GM10266 (cell line): Measurements from ENCODE around the gene PLA2G1B.
A peak's percentile ranks its signal among the peaks of the same experiment; 100 is the strongest.

ENCODE experiments used
- DNase-seq: peaks from one replicate; pipeline ENCODE4 v3.0.0; 2012; ENCODE audit errors: extremely low spot score
- TF ChIP-seq, protein P1 (sequence below): IDR thresholded peaks from 2 replicates; pipeline ENCODE4 v1.5.1; 2012; ENCODE audit warnings: mild to moderate bottlenecking, low read depth; ENCODE audit not compliant: control insufficient read depth, insufficient read depth; ENCODE audit errors: missing control alignments

Gene PLA2G1B

DNA sequence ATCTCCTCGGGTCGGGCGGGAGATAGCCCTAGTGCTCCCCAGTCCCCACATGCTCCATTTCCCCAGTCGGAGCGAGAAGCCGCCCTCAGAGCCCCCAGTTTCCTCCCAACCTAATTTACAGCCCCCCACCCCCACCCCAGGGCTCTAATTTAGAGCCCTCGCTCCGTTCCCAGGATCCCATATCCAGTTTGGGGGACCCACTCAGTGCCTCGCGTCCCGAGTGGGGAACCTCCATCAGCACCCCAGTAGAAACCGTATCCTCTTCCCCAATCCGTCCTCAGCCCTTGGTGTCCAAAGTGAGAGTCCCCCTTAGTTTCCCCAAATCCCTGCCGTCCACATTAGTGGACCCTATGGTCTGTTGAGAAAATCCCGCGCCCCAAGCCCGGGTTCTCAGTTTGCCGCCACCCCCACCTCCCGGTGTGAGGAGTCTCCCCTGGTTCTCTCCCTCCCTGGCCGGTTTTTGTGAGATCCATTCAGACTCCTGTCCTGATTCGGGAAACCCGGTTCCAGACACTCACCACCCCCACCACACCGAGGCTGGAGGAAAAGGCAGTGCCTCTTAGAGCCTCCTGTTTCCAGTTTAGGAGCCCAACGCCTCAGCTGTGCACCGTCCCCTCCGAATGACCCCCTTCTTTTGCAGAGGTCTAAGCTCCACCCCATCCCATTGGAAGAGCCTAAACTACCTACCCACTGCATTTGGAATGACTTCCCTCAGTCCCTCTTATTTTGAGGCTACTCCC lies 42.2 kb upstream of the PLA2G1B start:
- no peak for DNase-seq
- TF ChIP-seq, protein P1, sequence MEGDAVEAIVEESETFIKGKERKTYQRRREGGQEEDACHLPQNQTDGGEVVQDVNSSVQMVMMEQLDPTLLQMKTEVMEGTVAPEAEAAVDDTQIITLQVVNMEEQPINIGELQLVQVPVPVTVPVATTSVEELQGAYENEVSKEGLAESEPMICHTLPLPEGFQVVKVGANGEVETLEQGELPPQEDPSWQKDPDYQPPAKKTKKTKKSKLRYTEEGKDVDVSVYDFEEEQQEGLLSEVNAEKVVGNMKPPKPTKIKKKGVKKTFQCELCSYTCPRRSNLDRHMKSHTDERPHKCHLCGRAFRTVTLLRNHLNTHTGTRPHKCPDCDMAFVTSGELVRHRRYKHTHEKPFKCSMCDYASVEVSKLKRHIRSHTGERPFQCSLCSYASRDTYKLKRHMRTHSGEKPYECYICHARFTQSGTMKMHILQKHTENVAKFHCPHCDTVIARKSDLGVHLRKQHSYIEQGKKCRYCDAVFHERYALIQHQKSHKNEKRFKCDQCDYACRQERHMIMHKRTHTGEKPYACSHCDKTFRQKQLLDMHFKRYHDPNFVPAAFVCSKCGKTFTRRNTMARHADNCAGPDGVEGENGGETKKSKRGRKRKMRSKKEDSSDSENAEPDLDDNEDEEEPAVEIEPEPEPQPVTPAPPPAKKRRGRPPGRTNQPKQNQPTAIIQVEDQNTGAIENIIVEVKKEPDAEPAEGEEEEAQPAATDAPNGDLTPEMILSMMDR = no peak

DNA sequence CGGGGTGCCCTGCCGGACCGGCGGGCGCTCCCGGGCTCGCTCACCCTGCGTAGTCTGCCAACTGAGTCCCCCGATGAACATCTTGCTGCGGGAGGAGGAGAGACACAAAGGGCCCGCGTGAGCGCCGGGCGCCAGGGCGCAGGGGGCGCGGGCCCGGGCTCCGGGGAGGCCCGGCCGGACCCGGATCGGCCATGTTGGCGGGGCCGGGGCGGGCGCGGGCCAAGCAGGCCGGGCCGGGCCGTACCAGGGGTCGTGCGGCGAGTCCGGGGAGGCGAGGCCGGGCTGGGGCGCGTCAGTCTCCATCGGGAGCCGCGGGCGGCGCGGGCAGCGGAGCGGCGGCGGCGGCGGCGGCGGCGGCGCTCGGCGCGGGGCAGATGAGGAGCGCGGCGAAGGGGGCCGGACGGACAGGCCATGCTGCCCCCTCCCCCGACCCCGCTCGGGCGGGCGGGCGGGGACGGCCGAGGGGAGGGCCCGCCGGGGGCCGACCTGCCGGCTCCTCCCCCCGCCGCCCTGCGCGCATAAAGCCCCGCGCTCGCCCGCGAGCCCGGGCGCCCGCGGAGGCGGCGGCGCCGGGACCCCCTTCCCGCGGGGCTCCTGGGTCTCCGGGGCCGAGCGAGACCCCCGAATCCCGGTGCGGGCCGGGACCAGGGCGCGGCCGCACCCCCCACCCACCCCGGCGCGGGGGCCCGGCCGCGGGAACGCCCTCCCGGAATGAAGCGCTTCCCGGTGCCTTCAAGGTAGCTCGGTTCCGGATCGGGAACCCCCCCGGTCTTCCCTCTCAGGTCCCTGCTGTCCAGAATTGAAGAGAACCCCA lies 41.4 kb upstream of the PLA2G1B start, which contains the start of gene MSI1:
TSS of gene MSI1 (minus strand) at position 376 of the 814 bp plus-strand sequence. CDS start at position 303, 73 bp downstream.
- TF ChIP-seq, protein P1 = no peak

DNA sequence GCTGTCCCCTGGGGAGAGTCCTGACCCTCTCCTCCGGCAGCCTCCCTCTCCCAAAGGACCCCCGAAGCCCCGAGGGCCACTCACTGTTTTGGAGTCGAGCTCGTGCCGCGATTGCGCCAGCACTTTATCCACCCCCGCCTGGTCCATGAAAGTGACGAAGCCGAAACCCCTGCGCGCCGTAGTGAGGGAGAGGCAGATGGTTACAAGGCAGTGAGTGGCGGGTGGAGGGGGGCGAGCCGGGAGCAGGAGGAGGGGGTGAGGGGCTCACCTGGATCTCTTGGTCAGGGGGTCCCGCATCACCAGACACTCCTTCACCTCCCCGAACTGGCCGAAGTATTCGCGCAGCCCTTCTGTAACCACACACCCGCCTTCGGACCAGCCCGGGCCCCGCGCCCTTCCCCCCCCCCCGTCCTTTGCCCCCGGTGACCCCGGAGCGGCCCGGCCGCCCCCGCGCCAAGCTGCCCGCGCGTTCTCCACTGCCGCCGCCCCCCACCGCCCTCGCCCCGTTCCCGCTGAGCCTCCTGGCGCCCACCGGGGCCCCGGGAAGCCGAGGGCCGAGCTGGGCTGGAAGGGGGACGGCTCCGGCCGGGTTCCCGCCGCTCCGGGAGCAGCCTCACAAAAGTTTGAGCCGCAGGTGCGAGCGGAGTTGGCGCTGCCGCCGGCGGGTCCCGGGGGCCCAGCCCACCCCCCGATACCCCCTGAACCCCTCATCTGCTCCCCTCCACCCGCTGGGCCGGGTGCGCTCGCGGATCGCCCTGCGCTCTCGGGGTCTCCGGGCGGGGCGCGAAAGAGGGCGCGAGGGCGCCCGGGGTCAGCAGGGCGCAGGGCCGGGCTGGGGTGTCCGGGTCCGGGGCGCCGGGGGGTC lies 40.6 kb upstream of the PLA2G1B start:
- no peak for DNase-seq
- TF ChIP-seq, protein P1 = no peak

More for the DNA sequence above, 41.4 kb upstream of the PLA2G1B start, which contains the start of gene MSI1:
- DNase-seq = no peak

DNA sequence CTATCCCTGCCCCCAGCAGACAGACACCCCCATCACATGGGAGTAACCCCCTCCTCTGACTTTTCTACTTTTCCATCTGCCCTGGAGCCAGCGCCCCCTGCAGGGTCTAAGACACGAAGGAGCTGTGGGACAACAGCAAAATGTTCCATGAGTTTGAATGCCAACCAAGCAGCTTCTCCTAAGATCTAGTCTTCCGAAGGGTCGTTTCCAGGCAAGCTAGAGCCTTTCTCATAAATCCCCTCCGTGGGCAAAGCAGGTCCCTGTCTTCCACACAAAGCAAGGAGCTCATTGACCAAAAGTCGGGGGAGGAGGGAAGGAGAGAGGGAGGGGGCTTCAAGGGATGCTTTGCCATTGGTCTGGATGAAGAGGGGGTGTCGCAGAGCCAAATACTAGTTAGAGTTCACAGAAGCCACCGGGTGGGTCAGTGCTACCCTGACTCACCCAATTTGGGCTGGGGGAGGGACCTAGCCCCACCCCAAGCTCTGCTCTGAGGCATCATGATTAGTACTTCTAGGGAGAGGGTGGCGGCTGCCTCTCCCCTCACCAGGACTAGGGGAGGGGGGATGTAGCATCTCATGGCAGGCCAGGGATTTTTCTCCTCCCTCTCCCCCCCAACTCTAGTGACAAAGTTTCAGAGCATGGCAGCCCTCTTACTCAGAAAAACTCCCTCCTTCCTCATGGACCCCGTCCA lies 39.8 kb upstream of the PLA2G1B start:
- TF ChIP-seq, protein P1 = peak; percentile 50
- DNase-seq = no peak

DNA sequence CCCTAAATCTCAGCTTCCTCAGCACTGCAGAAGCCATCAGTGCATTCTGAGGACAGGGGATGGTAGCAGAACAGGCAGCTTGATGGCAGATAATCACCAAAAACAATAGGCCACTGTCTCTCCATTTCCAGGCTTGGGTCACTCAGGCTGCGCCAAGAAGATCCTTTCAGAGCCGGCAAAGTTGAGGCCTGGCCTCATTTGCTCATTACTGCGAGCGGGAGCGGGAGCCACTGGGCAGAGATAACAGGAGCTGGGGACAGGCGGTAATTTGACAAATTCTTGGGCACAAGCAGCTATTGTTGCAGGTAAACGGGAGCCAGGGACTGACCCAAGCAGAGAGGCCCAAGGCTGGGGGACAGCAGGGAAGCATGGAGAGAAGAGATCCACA lies 39.3 kb upstream of the PLA2G1B start:
- TF ChIP-seq, protein P1 = no peak
- DNase-seq = no peak

DNA sequence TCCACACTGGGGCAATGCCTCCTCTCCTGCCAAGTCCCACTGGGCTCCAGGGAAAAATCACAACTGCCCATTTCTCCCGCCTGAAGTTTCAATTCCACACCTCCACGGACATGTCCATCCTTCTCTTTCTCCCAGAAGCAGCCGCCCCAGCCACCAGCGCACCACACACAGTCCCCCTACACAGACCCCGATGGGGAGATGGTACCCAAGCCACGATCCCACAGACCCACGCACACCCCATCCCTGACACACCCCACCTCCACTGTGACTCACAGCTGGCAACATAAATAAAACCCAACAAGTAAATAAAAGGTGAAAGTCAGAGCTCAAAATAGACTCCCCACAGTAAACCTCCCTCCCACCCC lies 38.7 kb upstream of the PLA2G1B start:
- no peak for DNase-seq
- TF ChIP-seq, protein P1 = no peak
